IMR-90 (cell line): Measurements from ENCODE around the gene LRCH4. TPM values are rescaled to one million over a fixed set of nuclear protein-coding genes. Genes with fewer than 3 reads are reported as not detected.

ENCODE experiments used
- ATAC-seq: fragments of 200-7000 bp; cut with Tn5 transposase; 2 replicates; pipeline ENCODE4 v1.9.1; 2020; ENCODE audit warnings: low read depth, mild to moderate bottlenecking, moderate library complexity
- BruUV-seq: library from RNA; stranded (reverse); fragments of 400-500 nt; replicated peaks from 2 replicates; lab custom pipeline; 2021; lab: Mats Ljungman, UMichigan
- CTCF ChIA-PET: fragments of 300-600 bp; formaldehyde crosslinking; extraction: SDS; loops from one replicate; lab custom pipeline; 2021; ENCODE audit warnings: antibody characterized with exemption; lab: Yijun Ruan, JAX
- POLR2A ChIA-PET: fragments of 300-600 bp; sonication (Branson Sonifier 250); formaldehyde crosslinking; loops from one replicate; lab custom pipeline; 2022; ENCODE audit warnings: antibody characterized with exemption; ENCODE audit not compliant: unreplicated experiment; lab: Charles Lee
- DNase-seq: peaks from one replicate; pipeline ENCODE4 v3.0.0; 2013
- H2AFZ ChIP-seq: replicated peaks from 2 replicates; pipeline ENCODE3; 2013; ENCODE audit warnings: low read length, mild to moderate bottlenecking; ENCODE audit not compliant: poor library complexity
- H2AK5ac ChIP-seq: 2 replicates; pipeline ENCODE4 v1.6.1; 2013; ENCODE audit warnings: low read depth, low read length, inconsistent platforms
- H2AK9ac ChIP-seq: replicated peaks from 2 replicates; pipeline ENCODE3; 2013; ENCODE audit warnings: mild to moderate bottlenecking, low read depth, low read length, moderate library complexity; ENCODE audit not compliant: poor library complexity
- H2BK120ac ChIP-seq: 2 replicates; pipeline ENCODE4 v1.6.1; 2013; ENCODE audit warnings: low read depth, low read length, inconsistent platforms
- H2BK15ac ChIP-seq: 3 replicates; pipeline ENCODE4 v1.6.1; 2013; ENCODE audit warnings: low read depth, low read length, inconsistent platforms
- H2BK20ac ChIP-seq: 2 replicates; pipeline ENCODE4 v1.6.1; 2013; ENCODE audit warnings: low read depth, mild to moderate bottlenecking, inconsistent platforms, low read length, moderate library complexity
- H2BK5ac ChIP-seq: 2 replicates; pipeline ENCODE4 v1.6.1; 2013; ENCODE audit warnings: mild to moderate bottlenecking, low read depth, low read length, inconsistent platforms; ENCODE audit not compliant: poor library complexity, severe bottlenecking
- H3K14ac ChIP-seq: replicated peaks from 2 replicates; pipeline ENCODE4 v1.6.1; 2013; ENCODE audit warnings: low read depth, low read length, inconsistent platforms
- H3K18ac ChIP-seq: 2 replicates; pipeline ENCODE4 v1.6.1; 2013; ENCODE audit warnings: low read depth, low read length, control low read depth
- H3K23ac ChIP-seq: 2 replicates; pipeline ENCODE4 v1.6.1; 2013; ENCODE audit warnings: low read depth, low read length, inconsistent platforms
- H3K27ac ChIP-seq: 2 replicates; pipeline ENCODE4 v1.5.1; 2013; ENCODE audit warnings: mild to moderate bottlenecking, control low read depth, low read length; ENCODE audit not compliant: insufficient read depth
- H3K27me3 ChIP-seq: 2 replicates; pipeline ENCODE4 v1.6.1; 2013; ENCODE audit warnings: low read length; ENCODE audit not compliant: control insufficient read depth, insufficient read depth
- H3K36me3 ChIP-seq: 2 replicates; pipeline ENCODE4 v1.6.1; 2013; ENCODE audit warnings: low read length, mixed read lengths; ENCODE audit not compliant: control insufficient read depth, insufficient read depth
- H3K4ac ChIP-seq: 2 replicates; pipeline ENCODE4 v1.6.1; 2013; ENCODE audit warnings: low read depth, low read length, inconsistent platforms
- H3K4me1 ChIP-seq: 2 replicates; pipeline ENCODE4 v1.6.1; 2013; ENCODE audit warnings: low read length, mixed read lengths; ENCODE audit not compliant: control insufficient read depth, insufficient read depth
- H3K4me2 ChIP-seq: 2 replicates; pipeline ENCODE4 v1.6.1; 2013; ENCODE audit warnings: low read depth, mild to moderate bottlenecking, control low read depth, low read length, moderate library complexity
- H3K4me3 ChIP-seq: 2 replicates; pipeline ENCODE4 v1.5.1; 2013; ENCODE audit warnings: low read depth, mild to moderate bottlenecking, control low read depth, low read length, moderate library complexity; ENCODE audit not compliant: insufficient read depth
- H3K56ac ChIP-seq: 2 replicates; pipeline ENCODE4 v1.6.1; 2013; ENCODE audit warnings: low read length, inconsistent platforms; ENCODE audit not compliant: insufficient read depth; ENCODE audit errors: extremely low read depth
- H3K79me1 ChIP-seq, 2 experiments: 2 replicates each; pipeline ENCODE4 v1.6.1; 2013; ENCODE audit warnings: low read length in 2 of 2, inconsistent platforms in 1 of 2, low read depth in 1 of 2
- H3K9ac ChIP-seq: 2 replicates; pipeline ENCODE4 v1.6.1; 2013; ENCODE audit warnings: low read depth, low read length, control low read depth
- H3K9me1 ChIP-seq: 2 replicates; pipeline ENCODE4 v1.6.1; 2013; ENCODE audit warnings: low read length, inconsistent platforms; ENCODE audit not compliant: insufficient read depth
- H3K9me3 ChIP-seq: 2 replicates; pipeline ENCODE4 v1.6.1; 2013; ENCODE audit warnings: low read length; ENCODE audit not compliant: control insufficient read depth, insufficient read depth
- H4K20me1 ChIP-seq: 2 replicates; pipeline ENCODE4 v1.6.1; 2013; ENCODE audit warnings: low read length, inconsistent platforms; ENCODE audit not compliant: insufficient read depth
- H4K5ac ChIP-seq: 2 replicates; pipeline ENCODE4 v1.6.1; 2013; ENCODE audit warnings: mild to moderate bottlenecking, low read depth, low read length, control low read depth
- H4K8ac ChIP-seq, 2 experiments: 2 replicates each; pipeline ENCODE4 v1.6.1; 2013; ENCODE audit warnings: low read depth in 2 of 2, low read length in 2 of 2, control low read depth in 1 of 2, inconsistent platforms in 1 of 2
- H4K91ac ChIP-seq: 2 replicates; pipeline ENCODE4 v1.6.1; 2013; ENCODE audit warnings: low read depth, low read length, inconsistent platforms; ENCODE audit not compliant: insufficient read depth
- BHLHE40 ChIP-seq: fragments of 150-350 bp; IDR thresholded peaks from 2 replicates; pipeline ENCODE4 v1.6.1; 2016; ENCODE audit warnings: mild to moderate bottlenecking, low read depth, low read length
- CHD1 ChIP-seq: IDR thresholded peaks from 2 replicates; pipeline ENCODE4 v1.6.1; 2012; ENCODE audit warnings: low read depth, low read length, improper control_type of control experiment
- CTCF ChIP-seq: conservative IDR thresholded peaks from 2 replicates; pipeline ENCODE4 v1.5.1; 2012; ENCODE audit warnings: mild to moderate bottlenecking, low read depth, low read length, improper control_type of control experiment
- ELK1 ChIP-seq: fragments of 150-350 bp; IDR thresholded peaks from 2 replicates; pipeline ENCODE4 v1.6.1; 2016; ENCODE audit warnings: low read depth, mild to moderate bottlenecking, low read length, moderate library complexity, borderline replicate concordance
- FOS ChIP-seq: fragments of 150-350 bp; IDR thresholded peaks from 2 replicates; pipeline ENCODE4 v1.6.1; 2016; ENCODE audit warnings: low read depth, low read length
- MAFK ChIP-seq: IDR thresholded peaks from 2 replicates; pipeline ENCODE4 v1.6.1; 2012; ENCODE audit warnings: low read depth, low read length, improper control_type of control experiment
- MAZ ChIP-seq: IDR thresholded peaks from 2 replicates; pipeline ENCODE4 v1.6.1; 2012; ENCODE audit warnings: low read depth, mild to moderate bottlenecking, low read length, improper control_type of control experiment, moderate library complexity, borderline replicate concordance
- MXI1 ChIP-seq: IDR thresholded peaks from 2 replicates; pipeline ENCODE4 v1.6.1; 2012; ENCODE audit warnings: low read depth, mild to moderate bottlenecking, low read length, moderate library complexity, borderline replicate concordance
- RAD21 ChIP-seq: IDR thresholded peaks from 2 replicates; pipeline ENCODE4 v1.6.1; 2012; ENCODE audit warnings: low read length, improper control_type of control experiment
- RFX5 ChIP-seq: IDR thresholded peaks from 2 replicates; pipeline ENCODE4 v1.8.0; 2012; ENCODE audit warnings: low read depth, mild to moderate bottlenecking, low read length, moderate library complexity
- USF2 ChIP-seq: fragments of 150-350 bp; IDR thresholded peaks from 2 replicates; pipeline ENCODE4 v1.6.1; 2017; ENCODE audit warnings: mild to moderate bottlenecking, antibody characterized with exemption, low read length, low read depth
- WGBS, 2 experiments: methylation state at CpG; one replicate each; pipeline versions ENCODE4 v1.1.5 to v1.1.7; 2013; ENCODE audit warnings: missing lambda C conversion rate in 2 of 2; ENCODE audit not compliant: insufficient read length in 1 of 2; ENCODE audit errors: extremely low coverage in 2 of 2; 5-methylcytosine and 5-hydroxymethylcytosine counted together
- dilution Hi-C: fragments of 300-500 bp; cut with HindIII; formaldehyde crosslinking; loops from one replicate; pipeline ENCODE4 v1.14.3; 2018; ENCODE audit warnings: low sequenced_read_pairs; ENCODE audit not compliant: unreplicated experiment
- in situ Hi-C: fragments of 300-500 bp; cut with MboI; formaldehyde crosslinking; loops from 3 replicates; pipeline ENCODE4 v1.14.3; 2019; ENCODE audit warnings: low sequenced_read_pairs, inconsistent platforms, mixed read lengths
- intact Hi-C: fragments of 100-400 bp; cut with micrococcal nuclease; formaldehyde crosslinking; loops from 2 replicates; pipeline ENCODE4 v1.10.0; 2022
- polyA plus RNA-seq, 3 experiments: library from polyadenylated mRNA; depleted of rRNA; stranded (reverse); fragments of >200 nt; gene quantifications; 2 replicates each; pipeline ENCODE4 v1.2.3, GENCODE V29; 2012; ENCODE audit warnings: low replicate concordance in 1 of 3
- total RNA-seq: library from RNA; depleted of rRNA; stranded (reverse); fragments of >200 nt; gene quantifications from 2 replicates; pipeline ENCODE4 v1.2.3, GENCODE V29; 2012

Gene LRCH4
- total and polyA plus RNA-seq, 2 of the 4 experiments (the other 2 are of a cell fraction) = 5.0 to 41.3 TPM

- Histone ChIP-seq H4K5ac (peak overlapping the region; percentile 95), H2AK9ac (peak overlapping the region; percentile 97), H2BK120ac (peak overlapping the region; percentile 98), H3K14ac (peak overlapping the region; percentile 93), H4K20me1 (no peaks in the 10 kb centered on the region), H4K91ac (peak overlapping the region; percentile 99), H2BK5ac (peak overlapping the region; percentile 96), H3K36me3 (peaks cover 30% of the 10 kb centered on the region), H2BK15ac (peak overlapping the region; percentile 96; the same call in 1 of the 3 replicates), H2AK5ac (peak overlapping the region; percentile 100), H3K56ac (peak overlapping the region; percentile 96), H3K27ac (peak overlapping the region; percentile 99), H3K9ac (peak overlapping the region; percentile 97), H3K9me3 (no peaks in the 10 kb centered on the region), H3K4me2 (peak overlapping the region; percentile 87), H3K23ac (peak overlapping the region; percentile 90), H2BK20ac (peak overlapping the region; percentile 96; the same call in 1 of the 2 replicates), H3K79me1 (peaks cover 0 to 47% of the 10 kb centered on the region in 2 experiments; a peak in 2 of 4 replicates), H4K8ac (peak overlapping the region; percentile 94 to 97), H3K4me3 (peak overlapping the region; percentile 69), H3K27me3 (no peaks in the 10 kb centered on the region), H3K9me1 (no peaks in the 10 kb centered on the region), H2AFZ (peak overlapping the region; percentile 90), H3K4ac (peak overlapping the region; percentile 100), H3K18ac (peak overlapping the region; percentile 98; the same call in 1 of the 2 replicates), H3K4me1 (peaks cover 9% of the 10 kb centered on the region)
- intact Hi-C loops = loop anchor here (2.0 to 5.0 kb wide), 2 partner anchors 69 to 89 kb away; partner anchors contain the start of genes GIGYF1 and GNB2
- peak; percentile 23 for DNase-seq
- TF ChIP-seq MXI1 (no peak), USF2 (no peak), CHD1 (no peak), RFX5 (no peak), ELK1 (no peak), FOS (no peak), MAZ (no peak), CTCF (no peak), BHLHE40 (no peak), MAFK (no peak), RAD21 (no peak)
- in situ Hi-C loops = no loop called here
- WGBS, 2 experiments = 10% methylated on average over 5 of the region's 10 CpGs; no CpG with 5 or more reads in 1 of the 2 experiments
- dilution Hi-C loops = no loop called here
- ChIA-PET CTCF (interaction anchor here (0.6 kb wide), 1 partner anchor 248 kb away, joined by 3 read pairs; the partner anchor contains the start of gene SLC12A9), POLR2A (no interaction called here)
- peak; percentile 7 for ATAC-seq
- no TSS peak for BruUV-seq
Observed at GRCh38 chr7:100603726-100604027, 17.7 kb upstream of the LRCH4 start.
